ENCODE data around the gene CYP11A1.

DNA sequence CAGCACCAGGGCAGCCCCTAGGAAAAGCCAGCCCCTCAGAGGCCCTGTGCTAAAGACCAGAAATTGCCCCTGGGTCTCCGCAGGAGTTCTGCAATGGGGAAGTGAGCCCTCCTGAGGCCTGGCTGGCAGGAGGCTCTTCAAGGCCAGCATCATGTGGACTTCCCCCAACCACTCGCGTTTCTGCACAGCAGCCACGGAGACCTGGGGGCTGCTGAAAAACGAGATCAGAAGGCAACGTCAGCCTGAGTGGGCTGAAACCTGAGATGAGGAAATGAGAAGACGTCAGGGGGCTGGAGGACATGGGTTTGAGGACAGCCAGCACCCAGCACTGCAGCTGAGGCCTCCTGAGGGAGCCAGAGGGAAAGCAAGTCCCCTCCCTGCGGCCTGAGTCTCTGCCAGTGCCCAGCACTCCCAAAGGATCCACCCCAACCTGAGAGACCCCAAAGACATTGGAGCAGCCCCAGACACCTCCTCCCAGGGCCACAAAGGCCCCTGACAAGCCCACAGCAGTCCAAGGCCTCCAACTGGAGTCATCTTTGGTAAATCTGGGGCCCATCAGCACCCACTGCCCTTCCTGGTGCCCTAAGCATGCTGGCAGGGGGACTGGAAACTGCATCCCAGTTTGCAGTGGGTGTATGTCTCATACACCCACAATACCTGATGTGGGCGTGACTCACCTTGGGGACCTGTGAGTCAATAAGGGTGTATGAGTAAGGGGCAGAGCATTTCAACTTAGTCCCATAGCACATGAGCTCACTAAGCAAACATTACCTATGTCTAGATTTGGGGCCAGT lies 29.2 kb upstream of the CYP11A1 start:
- TF ChIP-seq, protein P1, sequence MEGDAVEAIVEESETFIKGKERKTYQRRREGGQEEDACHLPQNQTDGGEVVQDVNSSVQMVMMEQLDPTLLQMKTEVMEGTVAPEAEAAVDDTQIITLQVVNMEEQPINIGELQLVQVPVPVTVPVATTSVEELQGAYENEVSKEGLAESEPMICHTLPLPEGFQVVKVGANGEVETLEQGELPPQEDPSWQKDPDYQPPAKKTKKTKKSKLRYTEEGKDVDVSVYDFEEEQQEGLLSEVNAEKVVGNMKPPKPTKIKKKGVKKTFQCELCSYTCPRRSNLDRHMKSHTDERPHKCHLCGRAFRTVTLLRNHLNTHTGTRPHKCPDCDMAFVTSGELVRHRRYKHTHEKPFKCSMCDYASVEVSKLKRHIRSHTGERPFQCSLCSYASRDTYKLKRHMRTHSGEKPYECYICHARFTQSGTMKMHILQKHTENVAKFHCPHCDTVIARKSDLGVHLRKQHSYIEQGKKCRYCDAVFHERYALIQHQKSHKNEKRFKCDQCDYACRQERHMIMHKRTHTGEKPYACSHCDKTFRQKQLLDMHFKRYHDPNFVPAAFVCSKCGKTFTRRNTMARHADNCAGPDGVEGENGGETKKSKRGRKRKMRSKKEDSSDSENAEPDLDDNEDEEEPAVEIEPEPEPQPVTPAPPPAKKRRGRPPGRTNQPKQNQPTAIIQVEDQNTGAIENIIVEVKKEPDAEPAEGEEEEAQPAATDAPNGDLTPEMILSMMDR (IDR thresholded peaks at IDR 0.05), result no peak
- TF ChIP-seq POLR2A (IDR thresholded peaks at IDR 0.05), result no peak
- TF ChIP-seq EP300 (IDR thresholded peaks at IDR 0.05), result no peak

All from suprapubic skin (tissue), 3 donors.